GM19438 (cell line): ENCODE results near the gene CXCL5.

Experiments used
- ATAC-seq: cut with Tn5 transposase; IDR thresholded peaks from one replicate; pipeline ENCODE4 v1.9.1; 2021; ENCODE audit warnings: low read depth; ENCODE audit not compliant: unreplicated experiment

CXCL5 gene

DNA sequence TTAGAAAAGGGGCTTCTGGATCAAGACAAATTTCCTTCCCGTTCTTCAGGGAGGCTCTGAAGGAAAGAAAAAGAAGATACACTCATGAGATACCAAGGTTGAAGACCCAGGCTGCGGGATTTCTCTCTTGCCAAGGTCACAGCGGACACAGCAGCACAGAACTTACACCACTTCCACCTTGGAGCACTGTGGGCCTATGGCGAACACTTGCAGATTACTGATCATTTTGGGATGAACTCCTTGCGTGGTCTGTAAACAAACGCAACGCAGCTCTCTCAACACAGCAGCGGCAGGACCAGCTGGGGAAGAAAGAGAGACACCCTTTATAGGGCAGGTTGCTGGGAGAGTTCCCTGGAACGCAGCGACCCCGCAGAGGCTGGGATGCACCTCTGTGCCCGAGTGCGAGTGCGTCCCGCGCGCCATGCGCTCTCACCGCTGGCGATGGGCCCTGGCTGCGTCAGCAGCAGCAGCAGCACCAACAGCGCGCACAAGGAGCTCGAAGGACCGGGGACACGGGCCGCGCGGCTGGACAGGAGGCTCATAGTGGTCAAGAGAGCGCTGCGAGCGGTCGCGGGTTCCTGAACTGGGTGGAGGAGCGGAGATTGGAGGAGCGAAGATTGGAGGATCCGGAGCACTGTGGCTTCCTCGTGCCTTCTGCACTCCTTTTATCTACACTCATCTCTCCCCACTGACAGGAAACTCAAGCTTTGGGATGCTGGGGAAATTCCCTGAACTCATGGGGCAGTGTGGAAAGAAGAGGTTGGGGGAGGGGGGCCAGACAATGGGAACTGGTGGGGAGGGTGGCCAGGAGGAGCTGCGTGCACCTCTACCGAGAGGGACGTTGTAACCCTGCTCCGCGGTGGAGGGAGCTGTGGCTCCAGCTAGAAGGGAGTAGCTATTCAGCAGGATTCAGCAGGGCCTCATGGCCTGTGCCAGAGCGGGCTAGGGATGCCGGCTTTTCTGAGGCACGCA lies at the start of gene CXCL5:
Gene CXCL5, minus strand, starts transcription at position 638 of the 972 bp plus-strand sequence. Its CDS starts 96 bp downstream, at position 542.
- no peak for ATAC-seq

DNA sequence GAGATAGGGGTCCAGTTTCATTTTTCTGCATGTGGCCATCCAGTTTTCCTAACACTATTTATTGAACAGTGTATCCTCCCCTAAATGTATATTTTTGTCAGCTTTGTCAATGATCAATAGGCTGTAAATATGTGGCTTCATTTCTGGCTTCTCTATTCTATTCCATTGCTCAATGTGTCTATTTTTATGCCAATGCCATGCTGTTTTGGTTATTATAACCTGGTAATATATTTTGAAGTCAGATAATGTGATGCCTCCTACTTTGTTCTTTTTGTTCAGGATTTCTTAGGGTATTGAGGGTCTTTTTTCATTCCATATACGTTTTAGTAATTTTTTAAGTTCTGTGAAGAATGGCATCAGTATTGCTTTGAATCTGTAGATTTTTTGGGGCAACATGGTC lies 48.7 kb upstream of the CXCL5 start:
- ATAC-seq, result no peak

DNA sequence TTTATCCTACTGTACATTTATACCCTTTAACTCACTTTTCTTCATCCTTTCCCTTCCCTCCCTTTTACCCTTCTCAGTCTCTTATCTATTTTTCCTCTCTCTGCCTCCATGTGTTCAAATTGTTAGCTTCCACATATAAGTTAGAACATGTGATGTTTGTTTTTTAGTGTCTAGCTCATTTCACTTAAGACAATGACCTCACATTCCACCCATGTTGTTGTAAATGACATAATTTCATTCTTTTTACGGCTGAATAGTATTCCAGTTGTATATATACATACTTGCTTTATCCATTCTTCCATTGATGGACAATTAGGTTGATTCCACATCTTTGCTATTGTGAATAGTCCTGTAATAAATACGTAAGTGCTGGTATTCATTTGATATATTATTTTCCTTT lies 47.3 kb upstream of the CXCL5 start:
- no peak for ATAC-seq

DNA sequence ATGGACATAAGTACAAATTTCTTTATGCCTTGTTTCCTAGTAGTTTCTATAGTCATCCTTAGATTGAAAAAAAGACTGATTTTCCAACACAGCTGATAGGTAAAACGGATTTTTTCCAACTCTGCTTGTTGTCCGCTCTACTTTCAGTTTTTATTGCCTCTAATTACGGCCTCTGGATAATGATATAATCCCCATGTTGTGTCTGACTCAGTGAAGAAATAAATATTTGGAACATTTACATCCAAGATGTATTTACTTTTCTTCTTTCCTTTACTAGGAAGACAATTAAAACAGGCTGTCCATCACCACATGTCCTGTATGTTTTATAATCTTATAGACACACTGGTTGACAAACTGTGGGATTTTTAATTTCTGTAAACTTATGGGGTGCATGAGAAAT lies 46.8 kb upstream of the CXCL5 start:
- ATAC-seq, result no peak

DNA sequence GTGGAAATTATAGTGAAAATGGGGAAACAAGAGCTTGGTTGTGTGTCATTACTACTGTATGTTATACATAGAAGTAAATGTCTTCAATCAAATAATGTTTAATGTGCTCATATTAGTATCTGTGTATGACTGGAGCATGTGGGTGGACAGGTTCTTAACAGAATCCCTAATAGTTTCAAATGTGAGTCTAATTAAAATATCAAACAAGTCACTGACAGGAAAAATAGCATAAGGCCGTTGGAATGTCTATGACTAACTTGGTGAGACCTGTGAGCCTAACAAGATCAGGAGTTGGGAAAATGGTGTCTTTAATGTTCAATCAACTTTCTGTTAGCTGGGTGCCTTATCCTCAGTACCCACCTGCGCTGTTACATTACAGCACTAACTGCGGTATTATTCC lies 46.2 kb upstream of the CXCL5 start:
- ATAC-seq, result no peak

DNA sequence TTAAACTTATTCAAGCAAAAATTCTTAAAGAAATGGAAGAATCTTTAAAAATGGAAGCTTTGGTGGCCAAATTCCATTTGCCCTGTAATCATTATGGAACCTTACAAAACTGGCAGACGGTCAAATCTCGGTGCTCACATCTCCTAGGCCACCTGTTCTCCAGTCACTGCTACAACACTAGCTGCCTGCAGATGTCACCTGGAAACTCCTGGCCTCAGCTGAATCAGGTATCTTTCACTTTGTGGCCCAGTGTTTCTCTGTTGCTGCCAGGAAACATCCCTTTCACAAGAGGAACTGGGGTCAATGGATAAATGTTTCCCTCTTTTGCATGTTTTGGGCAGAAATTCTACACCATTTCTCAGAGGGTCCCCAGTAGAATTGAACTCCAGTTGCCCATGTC lies 44.2 kb upstream of the CXCL5 start:
- ATAC-seq, result no peak

DNA sequence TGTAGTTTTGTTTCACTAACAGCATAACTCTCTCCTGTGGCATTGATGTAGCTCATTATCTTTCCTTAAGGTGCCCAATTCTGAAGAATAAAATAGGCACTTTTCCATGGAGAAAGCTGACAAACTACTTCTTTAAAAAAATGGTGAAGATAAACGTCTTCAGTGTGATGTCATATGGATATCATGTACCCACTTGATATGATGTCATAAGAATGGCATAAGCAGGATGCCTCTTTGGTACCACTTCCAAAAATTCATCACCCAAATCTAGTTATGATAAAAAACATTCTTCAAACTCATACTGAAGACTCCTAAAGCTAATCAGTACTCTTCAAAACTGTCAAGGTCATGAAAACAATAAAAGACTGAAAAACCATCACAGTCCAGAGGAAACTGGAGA lies 42.9 kb upstream of the CXCL5 start:
- no peak for ATAC-seq

DNA sequence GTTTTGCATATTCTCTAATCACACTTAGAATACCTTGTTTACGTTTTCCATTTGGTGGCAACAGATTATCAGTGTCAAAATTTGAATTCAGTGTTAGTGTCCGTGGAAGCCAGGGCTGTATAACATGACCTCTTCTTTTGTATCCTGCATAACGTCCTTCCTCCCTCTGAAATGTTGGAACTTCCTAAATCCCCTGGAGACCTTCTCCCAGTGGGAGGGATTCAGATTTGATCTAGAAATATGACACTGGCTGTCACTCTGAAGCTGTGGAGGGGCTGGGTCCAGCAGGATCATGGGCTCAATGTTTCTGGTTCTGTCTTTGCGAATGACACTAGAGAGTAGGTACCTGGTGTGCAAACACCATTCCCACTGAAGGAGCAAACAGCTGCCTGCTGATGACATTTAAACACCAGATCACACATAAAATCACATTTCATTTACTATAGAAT lies 40.9 kb upstream of the CXCL5 start:
- no peak for ATAC-seq

DNA sequence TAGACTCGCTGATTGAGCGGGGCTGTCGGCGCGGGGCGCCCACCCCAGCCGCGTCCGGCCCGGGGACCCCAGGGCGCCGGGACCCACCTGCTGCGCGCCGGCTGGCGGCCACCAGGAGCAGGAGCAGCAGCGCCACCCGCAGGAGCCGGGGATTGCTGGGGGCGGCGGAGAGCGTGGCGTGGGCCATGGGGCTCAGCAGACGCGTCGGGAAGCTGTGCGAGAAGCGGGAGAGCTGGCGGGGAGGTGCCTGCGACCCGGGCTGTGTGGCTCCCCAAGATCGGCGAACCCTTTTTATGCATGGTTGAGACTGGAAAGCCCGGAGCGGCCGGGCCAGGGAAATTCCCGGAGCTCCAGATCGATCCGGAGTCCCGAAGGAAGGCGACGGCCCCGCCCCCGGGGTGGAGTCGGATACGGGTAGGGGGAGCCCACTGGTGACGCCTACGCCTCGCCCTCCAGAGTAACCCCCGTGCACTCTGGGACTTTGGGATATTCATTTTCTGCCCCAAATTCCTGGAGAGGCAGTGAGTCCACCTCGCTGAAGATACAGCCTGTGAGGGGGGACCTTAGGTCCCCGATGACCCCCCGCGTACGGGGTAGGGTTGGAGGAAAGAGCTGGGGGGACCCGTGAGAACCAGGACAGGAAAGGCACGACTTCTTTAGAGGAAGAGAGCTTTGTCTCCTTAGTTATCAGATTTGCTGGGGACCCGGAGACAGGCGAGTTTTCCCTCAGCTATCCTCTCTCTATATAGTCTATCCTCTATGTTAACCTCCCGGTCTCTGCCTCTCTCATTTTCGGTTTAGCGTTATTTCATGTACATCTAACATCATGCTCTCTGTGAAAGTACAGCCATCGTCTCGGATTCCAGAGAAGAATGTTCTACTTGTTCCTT lies 40.2 kb upstream of the CXCL5 start, which contains the start of gene CXCL3:
Gene CXCL3, minus strand, starts transcription at position 265 of the 890 bp plus-strand sequence. Its CDS starts 78 bp downstream, at position 187.
- peak; percentile 53 for ATAC-seq

DNA sequence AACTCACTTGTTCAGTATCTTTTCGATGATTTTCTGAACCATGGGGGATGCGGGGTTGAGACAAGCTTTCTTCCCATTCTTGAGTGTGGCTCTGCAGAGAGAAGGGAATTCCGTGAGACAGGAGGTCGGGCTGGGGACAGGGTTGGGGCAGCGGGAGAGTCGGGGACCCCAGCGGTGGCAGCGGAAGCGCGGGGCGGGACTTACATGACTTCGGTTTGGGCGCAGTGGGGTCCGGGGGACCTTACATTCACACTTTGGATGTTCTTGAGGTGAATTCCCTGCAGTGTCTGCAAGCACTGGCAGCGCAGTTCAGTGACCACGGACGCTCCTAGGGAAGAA lies 39.6 kb upstream of the CXCL5 start:
- no peak for ATAC-seq

DNA sequence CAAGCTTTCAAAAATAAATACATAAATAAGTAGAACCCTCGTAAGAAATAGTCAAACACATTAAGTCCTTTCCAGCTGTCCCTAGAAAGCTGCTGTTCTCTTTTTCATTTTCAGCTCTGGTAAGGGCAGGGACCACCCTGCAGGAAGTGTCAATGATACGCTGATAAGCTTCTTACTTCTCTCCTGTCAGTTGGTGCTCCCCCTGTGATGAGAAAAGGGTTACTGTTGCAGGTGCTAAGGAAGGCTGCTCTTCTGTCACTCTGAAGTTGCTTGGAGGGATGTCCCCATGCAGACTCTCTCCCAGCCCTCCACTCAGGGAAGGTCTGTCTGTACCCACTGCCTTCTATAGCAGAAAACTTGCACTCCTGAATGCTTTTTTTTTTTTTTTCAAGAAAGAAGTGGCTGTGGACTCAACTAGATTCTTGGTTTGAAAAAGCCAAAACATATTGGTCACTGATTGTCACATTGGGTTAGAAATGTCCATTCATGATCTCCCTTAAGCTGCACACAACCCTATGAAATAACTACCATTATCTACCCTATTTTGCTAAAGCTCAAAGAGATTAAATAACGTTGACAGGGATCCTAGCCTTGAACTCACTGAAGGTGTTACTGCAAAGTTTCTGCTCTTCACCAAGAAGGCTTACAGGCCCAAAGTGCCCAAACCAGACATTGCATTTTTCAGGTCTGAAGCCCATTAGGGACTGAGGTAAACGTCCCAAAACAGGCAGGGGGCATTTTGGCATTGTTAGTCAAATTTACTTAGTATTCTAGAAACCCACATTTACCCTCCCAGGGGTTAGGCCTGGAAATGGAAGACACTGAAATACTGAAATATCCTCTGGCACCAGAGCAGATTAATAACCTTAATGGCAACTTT lies 38.8 kb upstream of the CXCL5 start:
- ATAC-seq, result no peak

DNA sequence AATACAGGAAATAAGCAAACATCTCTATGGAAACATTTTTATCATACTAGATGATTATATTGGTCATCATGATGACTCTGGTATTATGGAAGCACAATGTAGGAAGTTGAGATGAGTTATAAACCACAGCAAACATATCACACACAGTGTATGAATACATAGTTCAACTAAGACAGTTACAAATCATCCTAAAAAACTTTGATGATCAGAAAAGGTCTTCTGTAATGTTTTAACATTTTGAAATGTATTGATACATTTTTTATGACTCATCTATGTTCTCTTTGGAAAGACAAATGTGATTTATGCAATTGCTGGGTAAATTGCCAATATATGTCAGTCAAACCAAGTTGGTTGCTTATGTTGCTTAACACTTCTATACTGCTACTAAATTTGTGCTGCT lies 35.3 kb upstream of the CXCL5 start:
- ATAC-seq, result no peak

DNA sequence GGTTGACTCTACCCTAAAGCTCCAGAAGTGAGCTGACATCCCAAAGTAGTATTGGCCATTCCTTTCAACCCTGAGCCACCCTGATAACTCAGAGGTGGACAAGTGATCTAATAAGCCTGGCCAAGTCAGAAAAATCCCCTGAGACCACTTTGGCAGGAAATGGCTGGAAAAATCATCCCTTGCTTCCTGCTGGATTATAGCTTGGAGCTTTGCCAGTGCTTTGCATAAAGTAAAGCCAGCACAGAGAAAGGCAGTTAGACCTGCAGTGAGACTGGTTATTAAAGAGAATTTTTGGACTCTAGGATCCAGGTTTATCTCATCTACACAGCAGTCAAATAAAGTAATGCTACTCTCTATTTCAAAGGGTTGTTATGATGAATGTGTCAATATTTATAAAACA lies 33.6 kb upstream of the CXCL5 start:
- no peak for ATAC-seq

DNA sequence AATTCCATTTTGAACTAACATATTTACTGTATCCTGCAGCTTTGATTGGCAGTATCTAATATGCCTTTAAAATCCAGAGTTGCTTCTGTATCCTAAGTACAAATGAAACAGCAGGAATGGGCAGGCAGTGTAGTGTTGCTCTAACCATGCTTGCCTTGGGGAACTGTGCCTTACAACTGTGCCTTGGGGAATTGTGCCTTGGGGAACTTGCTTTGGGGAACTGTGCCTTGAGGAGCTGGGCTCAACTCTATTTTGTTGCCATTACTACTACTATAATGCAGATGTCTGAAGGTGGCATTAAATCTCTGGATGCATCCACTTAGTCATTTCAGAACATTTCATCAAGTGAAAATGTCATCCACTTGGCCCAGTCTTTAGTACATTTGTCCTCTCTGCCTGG lies 33.1 kb upstream of the CXCL5 start:
- no peak for ATAC-seq

DNA sequence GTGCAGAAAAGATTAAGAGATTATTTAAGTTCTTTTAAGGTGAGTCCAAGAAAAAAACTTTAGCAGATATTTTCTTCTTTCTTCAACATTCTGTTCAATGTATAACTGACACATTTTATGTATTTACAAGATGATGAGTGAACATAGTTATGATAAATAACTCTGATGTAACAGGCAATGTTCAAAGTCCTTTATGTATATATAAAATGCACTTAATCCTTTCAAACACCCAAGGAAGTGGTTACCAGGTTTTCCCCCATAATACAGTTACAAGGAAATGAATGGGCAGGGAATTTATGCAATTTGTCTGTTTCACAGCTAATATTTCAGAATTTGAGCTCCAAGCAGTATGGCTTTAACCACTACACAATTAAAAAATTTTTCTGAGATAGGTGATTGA lies 31.8 kb upstream of the CXCL5 start:
- no peak for ATAC-seq

DNA sequence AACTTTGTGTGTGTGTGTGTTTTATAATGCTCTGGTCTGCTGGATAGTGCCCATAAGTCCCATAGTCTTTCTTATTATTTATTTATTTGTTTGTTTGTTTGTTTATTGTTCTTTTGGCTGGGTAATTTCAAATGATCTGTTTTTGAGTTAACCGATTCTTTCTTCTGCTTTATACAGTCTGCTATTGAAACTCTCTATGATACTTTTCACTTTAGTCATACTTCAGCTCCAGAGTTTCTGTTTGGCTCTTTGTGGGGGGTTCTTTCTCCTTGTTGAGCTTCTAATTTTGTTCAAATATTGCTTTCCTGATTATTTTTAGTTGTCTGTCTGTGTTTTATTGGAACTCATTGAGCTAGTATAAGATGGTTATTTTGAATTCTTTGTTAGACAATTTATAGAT lies 30.0 kb upstream of the CXCL5 start:
- ATAC-seq, result no peak

DNA sequence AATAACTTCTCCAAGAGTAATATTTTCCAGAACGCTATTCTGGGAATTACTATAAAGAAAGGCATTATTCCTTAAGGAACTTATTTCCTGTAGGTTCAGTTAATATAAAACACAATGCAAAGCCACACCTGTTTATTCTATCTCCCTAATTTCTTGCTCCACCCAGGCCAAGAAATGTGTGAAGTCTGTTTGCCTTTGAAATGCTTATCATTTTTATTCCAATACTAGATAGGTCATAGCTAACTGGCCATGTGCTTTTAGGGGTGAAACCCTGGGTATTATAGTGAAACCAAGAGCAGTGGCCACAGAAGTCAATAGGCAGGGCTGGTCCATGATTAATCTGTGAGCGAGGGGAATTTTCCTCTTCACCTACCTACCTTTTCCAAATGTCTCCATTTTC lies 25.2 kb upstream of the CXCL5 start:
- ATAC-seq, result no peak

DNA sequence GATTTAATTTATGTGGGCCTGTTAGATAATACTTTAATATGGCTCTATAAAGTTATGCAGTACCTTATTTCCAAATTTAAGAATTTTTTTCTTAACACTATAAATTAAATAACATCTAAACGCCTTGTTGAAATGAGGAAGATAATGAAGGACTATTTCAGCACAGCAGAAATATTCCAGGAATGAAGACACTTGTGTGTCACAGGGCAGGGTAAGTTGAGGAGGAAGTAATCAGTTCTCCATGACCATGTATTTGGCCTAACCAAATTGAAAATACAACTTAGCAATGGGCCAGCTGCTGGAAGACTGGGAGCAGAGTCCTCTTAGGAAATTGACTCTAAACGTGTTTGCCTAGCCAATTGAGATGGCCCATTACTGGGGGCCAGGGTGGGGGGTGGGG lies 23.1 kb upstream of the CXCL5 start:
- no peak for ATAC-seq

DNA sequence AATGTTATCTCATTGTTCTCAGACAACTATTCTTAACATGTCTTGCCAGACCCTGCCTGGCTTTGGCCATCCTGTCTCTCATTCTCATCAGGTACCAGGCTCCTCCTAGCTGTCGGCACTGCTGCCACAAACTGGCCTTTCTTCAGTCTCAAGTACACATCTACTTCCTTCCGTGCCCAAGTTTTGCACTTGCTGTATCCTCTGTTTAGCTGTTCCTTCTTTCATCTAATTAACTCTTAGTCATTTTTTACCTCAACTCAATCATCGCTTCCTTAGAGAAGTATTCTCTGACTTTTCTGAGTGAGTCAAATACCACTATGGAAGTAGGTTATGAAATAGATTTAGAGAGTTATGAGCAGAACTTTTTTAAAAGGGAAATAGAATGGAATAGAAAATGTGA lies 20.3 kb upstream of the CXCL5 start:
- no peak for ATAC-seq

DNA sequence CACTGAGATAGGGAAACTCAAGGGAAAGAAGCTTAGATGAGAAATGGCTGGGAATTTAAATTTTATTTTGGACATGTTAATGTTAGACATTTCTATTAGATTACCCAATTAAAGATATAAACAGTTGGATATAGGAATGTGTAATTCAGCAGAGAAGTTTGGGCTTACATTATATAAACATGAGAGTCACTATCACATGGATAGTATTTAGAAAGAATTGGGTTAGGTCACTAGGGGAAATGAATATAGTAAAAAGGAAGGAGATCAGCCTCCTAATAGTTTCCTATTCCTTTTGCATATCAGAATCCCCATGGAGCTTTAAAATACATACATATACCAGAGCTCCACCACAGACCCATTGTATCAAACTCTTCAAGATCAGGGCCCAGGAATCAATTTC lies 19.6 kb upstream of the CXCL5 start:
- ATAC-seq, result no peak
